ENCODE results near the gene TK2.

- TF ChIP-seq EP300 (IDR thresholded peaks at IDR 0.05; ENCODE audit: low read length) (no peak), POLR2A (conservative IDR thresholded peaks at IDR 0.05) (no peak), HNRNPLL (IDR thresholded peaks at IDR 0.05; ENCODE audit: low read depth, low read length, poor library complexity, severe bottlenecking) (no peak), ZNF584 (CRISPR knock-in tag; IDR thresholded peaks at IDR 0.05; ENCODE audit: low read depth) (no peak), ZNF140 (CRISPR knock-in tag; IDR thresholded peaks at IDR 0.05) (no peak), NONO (IDR thresholded peaks at IDR 0.05; ENCODE audit: low read depth in 2 of 2, low read length in 1 of 2) (no peak), ZNF766 (CRISPR knock-in tag; conservative IDR thresholded peaks at IDR 0.05) (no peak), NEUROD1 (IDR thresholded peaks at IDR 0.05; ENCODE audit: borderline replicate concordance, low read depth, low read length, partially characterized antibody) (no peak), GABPA (tag; conservative IDR thresholded peaks at IDR 0.05; ENCODE audit: low read depth) (no peak), ETS1 (conservative IDR thresholded peaks at IDR 0.05; ENCODE audit: control insufficient read depth, low read depth, low read length) (no peak), PRPF4 (IDR thresholded peaks at IDR 0.05; ENCODE audit: insufficient read depth, low read depth, low read length, poor library complexity, severe bottlenecking) (no peak), TAF1 (IDR thresholded peaks at IDR 0.05; ENCODE audit: control insufficient read depth, extremely low read depth, insufficient read depth, low read length, severe bottlenecking) (no peak), TCF7L2 (IDR thresholded peaks at IDR 0.05; ENCODE audit: low read depth, low read length) (no peak)
Measured at GRCh38 chr16:66581246-66581952, 31.5 kb upstream of the TK2 start.
